LNCaP clone FGC (cell line): ENCODE data around the gene RASL10A.

Source experiments
- DNase-seq: peaks from one replicate; pipeline ENCODE4 v3.0.0-alpha.2; 2011; ENCODE audit warnings: low read depth
- H3K4me3 ChIP-seq: 2 replicates; pipeline ENCODE4 v1.5.1; 2011; ENCODE audit warnings: mild to moderate bottlenecking, low read depth, low read length, control low read depth
- CTCF ChIP-seq: IDR thresholded peaks from 2 replicates; pipeline ENCODE4 v1.5.1; 2012; ENCODE audit warnings: mild to moderate bottlenecking; ENCODE audit not compliant: control insufficient read depth, insufficient read depth; ENCODE audit errors: extremely low read depth

RASL10A gene

GRCh38 chr22:29313576-29314466 lies 1.7 kb downstream of the RASL10A start:
- no peak for TF ChIP-seq CTCF
- no peak for DNase-seq
- H3K4me3 ChIP-seq: no peak overlapping the region

GRCh38 chr22:29313126-29313575 lies 2.3 kb downstream of the RASL10A start:
- no peak for DNase-seq

GRCh38 chr22:29312218-29313125 lies 3.0 kb downstream of the RASL10A start:
- no peak for DNase-seq
- no peak for TF ChIP-seq CTCF
- no peak overlapping the region for H3K4me3 ChIP-seq

More at GRCh38 chr22:29313126-29313575, 2.3 kb downstream of the RASL10A start:
- H3K4me3 ChIP-seq: no peak overlapping the region
- TF ChIP-seq CTCF: peak; percentile 20; the same call in 1 of the 2 replicates

- TF ChIP-seq CTCF: no peak
- no peak for DNase-seq
- H3K4me3 ChIP-seq: no peak overlapping the region
Measured at GRCh38 chr22:29311464-29312217, 3.9 kb downstream of the RASL10A start.

GRCh38 chr22:29310863-29311339 lies 4.6 kb downstream of the RASL10A start:
- no peak for TF ChIP-seq CTCF
- peak; percentile 36 for DNase-seq
- H3K4me3 ChIP-seq: no peak overlapping the region
